H9 (cell line): ENCODE measurements around the gene NAMPT. TPM values are rescaled to one million over a fixed set of nuclear protein-coding genes. Genes with fewer than 3 reads are reported as not detected.

Experiments
- DNase-seq: peaks from one replicate; pipeline ENCODE4 v3.0.0-alpha.2; 2017
- H2AFZ ChIP-seq: one replicate; pipeline ENCODE4 v1.6.1; 2013; ENCODE audit warnings: mild to moderate bottlenecking, low read length, control low read depth, moderate library complexity
- H2AK5ac ChIP-seq: 2 replicates; pipeline ENCODE4 v1.6.1; 2013; ENCODE audit warnings: low read length, control low read depth, mixed read lengths; ENCODE audit not compliant: insufficient read length
- H2BK120ac ChIP-seq: one replicate; pipeline ENCODE4 v1.6.1; 2013; ENCODE audit warnings: low read depth, mild to moderate bottlenecking, low read length, control low read depth, inconsistent platforms; ENCODE audit not compliant: poor library complexity, severe bottlenecking
- H2BK12ac ChIP-seq: 2 replicates; pipeline ENCODE4 v1.6.1; 2013; ENCODE audit warnings: low read length, control low read depth, mixed read lengths, low read depth; ENCODE audit not compliant: insufficient read length
- H2BK15ac ChIP-seq: 2 replicates; pipeline ENCODE4 v1.6.1; 2013; ENCODE audit warnings: low read depth, low read length, control low read depth
- H2BK20ac ChIP-seq: one replicate; pipeline ENCODE4 v1.6.1; 2013; ENCODE audit warnings: low read depth, mild to moderate bottlenecking, low read length, control low read depth, inconsistent platforms; ENCODE audit not compliant: poor library complexity, severe bottlenecking
- H2BK5ac ChIP-seq: 2 replicates; pipeline ENCODE4 v1.6.1; 2013; ENCODE audit warnings: low read length, control low read depth, mixed read lengths; ENCODE audit not compliant: insufficient read length
- H3K14ac ChIP-seq: 2 replicates; pipeline ENCODE4 v1.6.1; 2013; ENCODE audit warnings: low read length, control low read depth; ENCODE audit not compliant: insufficient read depth
- H3K18ac ChIP-seq: 2 replicates; pipeline ENCODE4 v1.6.1; 2013; ENCODE audit warnings: low read depth, mild to moderate bottlenecking, mixed read lengths, low read length, control low read depth; ENCODE audit not compliant: insufficient read length
- H3K23ac ChIP-seq: 2 replicates; pipeline ENCODE4 v1.6.1; 2013; ENCODE audit warnings: low read length, control low read depth, mixed read lengths, low read depth; ENCODE audit not compliant: insufficient read length
- H3K23me2 ChIP-seq: 2 replicates; pipeline ENCODE4 v1.6.1; 2013; ENCODE audit warnings: low read depth, mild to moderate bottlenecking, mixed read lengths, low read length, control low read depth; ENCODE audit not compliant: insufficient read length, poor library complexity, severe bottlenecking
- H3K27ac ChIP-seq: 2 replicates; pipeline ENCODE4 v1.5.1; 2013; ENCODE audit warnings: low read length, control low read depth, mixed read lengths, low read depth; ENCODE audit not compliant: insufficient read length
- H3K27me3 ChIP-seq: 2 replicates; pipeline ENCODE4 v1.6.1; 2013; ENCODE audit warnings: low read length, control low read depth, inconsistent platforms; ENCODE audit not compliant: insufficient read depth
- H3K4ac ChIP-seq: 2 replicates; pipeline ENCODE4 v1.6.1; 2013; ENCODE audit warnings: low read depth, mild to moderate bottlenecking, control low read depth, inconsistent platforms, low read length, moderate library complexity
- H3K4me1 ChIP-seq: 2 replicates; pipeline ENCODE4 v1.6.1; 2013; ENCODE audit warnings: low read length, control low read depth, inconsistent platforms; ENCODE audit not compliant: insufficient read depth
- H3K4me2 ChIP-seq: 2 replicates; pipeline ENCODE4 v1.6.1; 2013; ENCODE audit warnings: low read length, control low read depth, mixed read lengths; ENCODE audit not compliant: insufficient read length, insufficient read depth
- H3K56ac ChIP-seq: 2 replicates; pipeline ENCODE4 v1.6.1; 2013; ENCODE audit warnings: low read depth, mild to moderate bottlenecking, mixed read lengths, low read length, control low read depth; ENCODE audit not compliant: insufficient read length
- H3K79me1 ChIP-seq: 2 replicates; pipeline ENCODE4 v1.6.1; 2013; ENCODE audit warnings: low read depth, mild to moderate bottlenecking, moderate library complexity, low read length, control low read depth, inconsistent platforms; ENCODE audit not compliant: insufficient read depth, poor library complexity, severe bottlenecking
- H3K79me2 ChIP-seq: 2 replicates; pipeline ENCODE4 v1.6.1; 2013; ENCODE audit warnings: low read length, control low read depth, inconsistent platforms; ENCODE audit not compliant: insufficient read depth
- H3K9ac ChIP-seq: 2 replicates; pipeline ENCODE4 v1.6.1; 2013; ENCODE audit warnings: low read length, control low read depth, mixed read lengths; ENCODE audit not compliant: insufficient read length; ENCODE audit errors: extremely low read depth
- H3K9me3 ChIP-seq: one replicate; pipeline ENCODE4 v1.6.1; 2013; ENCODE audit warnings: low read depth, low read length, inconsistent platforms; ENCODE audit not compliant: control insufficient read depth
- H3T11ph ChIP-seq: one replicate; pipeline ENCODE4 v1.6.1; 2013; ENCODE audit warnings: mild to moderate bottlenecking, low read length, control low read depth, inconsistent platforms
- H4K20me1 ChIP-seq: one replicate; pipeline ENCODE4 v1.6.1; 2013; ENCODE audit not compliant: control insufficient read depth, insufficient read length, insufficient read depth
- H4K5ac ChIP-seq: 2 replicates; pipeline ENCODE4 v1.6.1; 2013; ENCODE audit warnings: low read depth, mild to moderate bottlenecking, mixed read lengths, low read length, control low read depth; ENCODE audit not compliant: insufficient read length
- H4K8ac ChIP-seq: replicated peaks from 2 replicates; pipeline ENCODE4 v1.6.1; 2013; ENCODE audit warnings: low read length, control low read depth, mixed read lengths, low read depth; ENCODE audit not compliant: insufficient read length
- H4K91ac ChIP-seq: 2 replicates; pipeline ENCODE4 v1.6.1; 2013; ENCODE audit warnings: low read depth, mild to moderate bottlenecking, moderate library complexity, mixed read lengths, low read length, control low read depth; ENCODE audit not compliant: insufficient read length
- H3K27ac Mint-ChIP-seq, 3 experiments: 2 replicates in 2 of 3; 3 replicates in 1 of 3; pipeline ENCODE4 v1.8.0; 2020 to 2021; ENCODE audit warnings: mixed read lengths in 3 of 3, mild to moderate bottlenecking in 1 of 3, moderate library complexity in 1 of 3
- H3K27me3 Mint-ChIP-seq: 2 replicates; pipeline ENCODE4 v1.8.0; 2021; ENCODE audit warnings: low read depth, mild to moderate bottlenecking, moderate library complexity, mixed read lengths
- H3K36me3 Mint-ChIP-seq, 3 experiments: 2 replicates in 2 of 3; 3 replicates in 1 of 3; pipeline ENCODE4 v1.8.0; 2020 to 2021; ENCODE audit warnings: low read depth in 3 of 3, mixed read lengths in 3 of 3; ENCODE audit not compliant: insufficient read depth in 1 of 3
- H3K4me1 Mint-ChIP-seq, 2 experiments: 2 replicates each; pipeline ENCODE4 v1.8.0; 2020; ENCODE audit warnings: mixed read lengths in 2 of 2
- H3K4me3 Mint-ChIP-seq, 2 experiments: 2 replicates in 1 of 2; 3 replicates in 1 of 2; pipeline ENCODE4 v1.8.0; 2020 to 2021; ENCODE audit warnings: mild to moderate bottlenecking in 2 of 2, mixed read lengths in 2 of 2, moderate library complexity in 1 of 2
- H3K9me3 Mint-ChIP-seq, 2 experiments: 2 replicates in 1 of 2; 3 replicates in 1 of 2; pipeline ENCODE4 v1.8.0; 2020; ENCODE audit warnings: mild to moderate bottlenecking in 2 of 2, mixed read lengths in 2 of 2, moderate library complexity in 1 of 2
- CTCF ChIP-seq: fragments of 200-600 bp; sonication (generic); conservative IDR thresholded peaks from 3 replicates; pipeline ENCODE4 v1.8.0; 2021; ENCODE audit warnings: antibody characterized with exemption, mild to moderate bottlenecking
- WGBS: extraction: QIAGEN DNeasy Blood & Tissue Kit; methylation state at CpG from one replicate; pipeline ENCODE4 v1.1.7; 2013; ENCODE audit warnings: missing lambda C conversion rate, low lambda C conversion rate, mixed read lengths; ENCODE audit not compliant: insufficient read length; ENCODE audit errors: extremely low coverage; 5-methylcytosine and 5-hydroxymethylcytosine counted together
- total RNA-seq: library from RNA; stranded (reverse); gene quantifications from 2 replicates; pipeline ENCODE4 v1.2.1, GENCODE V29; 2021

Gene NAMPT
- total RNA-seq, 1 experiment from 2014 or later = 83.5 TPM

DNA sequence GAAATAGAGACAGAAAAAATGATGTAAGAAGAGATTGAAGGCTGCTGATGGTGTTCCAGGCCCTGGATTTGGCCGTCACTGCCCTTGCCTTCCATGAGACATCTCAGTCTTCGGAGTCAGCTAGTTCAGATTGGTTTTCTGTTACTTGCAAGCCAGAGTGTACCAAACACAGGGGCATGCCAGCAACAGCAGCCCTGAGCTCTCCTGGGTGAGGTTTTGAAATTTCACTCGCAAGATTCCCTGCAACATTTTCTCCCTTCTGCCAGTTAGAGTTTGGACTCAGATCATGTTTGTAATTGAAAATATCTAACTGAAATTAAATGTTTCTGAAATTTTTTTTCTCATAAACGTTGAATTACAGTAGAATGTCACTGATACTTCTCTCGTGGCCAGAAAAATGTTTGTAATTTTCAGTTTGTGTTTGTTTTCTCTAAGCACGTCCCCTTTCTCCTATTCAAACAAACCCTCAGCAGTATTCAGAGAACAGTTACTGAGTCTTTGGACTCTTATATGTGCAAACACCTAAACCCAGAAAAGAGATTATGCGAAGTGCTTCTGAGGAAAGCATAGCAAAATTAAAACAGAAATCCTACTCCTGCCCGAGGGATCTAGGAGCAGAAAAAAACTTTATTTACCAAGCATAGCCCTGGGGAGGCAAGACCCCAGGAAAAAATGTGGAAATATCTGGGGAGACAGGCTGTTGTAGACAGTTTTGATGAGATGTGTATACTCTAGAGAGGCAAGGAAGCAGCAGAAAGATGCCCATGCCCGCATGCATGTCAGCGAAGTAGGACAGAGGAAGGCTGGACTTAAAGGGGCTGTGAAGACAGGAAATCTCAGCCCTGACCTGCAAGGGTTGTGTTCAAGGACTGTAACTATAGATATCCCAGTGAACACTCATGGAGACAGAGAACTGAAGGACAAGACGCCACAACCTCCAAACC lies 43.0 kb upstream of the NAMPT start:
- Mint-ChIP-seq H3K9me3 (0 out of 5 replicates have a peak, but pooled peaks cover 0 to 2% of the 10 kb centered on the region in 2 experiments), H3K4me1 (peaks cover 0 to 3% of the 10 kb centered on the region in 2 experiments; a peak in 1 of 4 replicates), H3K4me3 (no peak overlapping the region), H3K27ac (no peak overlapping the region), H3K27me3 (no peaks in the 10 kb centered on the region; the same call in 1 of the 2 replicates), H3K36me3 (no peaks in the 10 kb centered on the region)
- Histone ChIP-seq H2BK120ac (no peak overlapping the region), H4K5ac (no peak overlapping the region), H3K79me1 (no peaks in the 10 kb centered on the region), H3K9ac (no peak overlapping the region), H2BK12ac (no peak overlapping the region), H3K14ac (no peak overlapping the region), H4K20me1 (no peaks in the 10 kb centered on the region), H3K9me3 (no peaks in the 10 kb centered on the region), H2AFZ (no peak overlapping the region), H2BK5ac (no peak overlapping the region), H4K91ac (no peak overlapping the region), H3K56ac (no peak overlapping the region), H3K4me1 (no peaks in the 10 kb centered on the region), H2BK15ac (no peak overlapping the region), H3K4me2 (no peak overlapping the region), H3K79me2 (no peaks in the 10 kb centered on the region), H2BK20ac (no peak overlapping the region), H3T11ph (no peak overlapping the region), H3K23ac (no peak overlapping the region), H3K4ac (no peak overlapping the region), H4K8ac (no peak overlapping the region), H3K18ac (no peak overlapping the region), H3K27me3 (no peaks in the 10 kb centered on the region), H3K23me2 (no peaks in the 10 kb centered on the region), H3K27ac (no peak overlapping the region), H2AK5ac (no peak overlapping the region)
- no CpG with 5 or more reads among the region's 11 CpGs for WGBS
- no peak for TF ChIP-seq CTCF
- no peak for DNase-seq
